ENCODE data around the gene DUOX1.
"Not testable (repeated sequence)": the region's sequence is repeated elsewhere in the genome, so short reads cannot be mapped to it uniquely, and the experiment has no call there.

The DUOX1 gene

GRCh38 chr15:45095661-45096060, 34.1 kb upstream of the DUOX1 start:
- TF ChIP-seq, protein P1, sequence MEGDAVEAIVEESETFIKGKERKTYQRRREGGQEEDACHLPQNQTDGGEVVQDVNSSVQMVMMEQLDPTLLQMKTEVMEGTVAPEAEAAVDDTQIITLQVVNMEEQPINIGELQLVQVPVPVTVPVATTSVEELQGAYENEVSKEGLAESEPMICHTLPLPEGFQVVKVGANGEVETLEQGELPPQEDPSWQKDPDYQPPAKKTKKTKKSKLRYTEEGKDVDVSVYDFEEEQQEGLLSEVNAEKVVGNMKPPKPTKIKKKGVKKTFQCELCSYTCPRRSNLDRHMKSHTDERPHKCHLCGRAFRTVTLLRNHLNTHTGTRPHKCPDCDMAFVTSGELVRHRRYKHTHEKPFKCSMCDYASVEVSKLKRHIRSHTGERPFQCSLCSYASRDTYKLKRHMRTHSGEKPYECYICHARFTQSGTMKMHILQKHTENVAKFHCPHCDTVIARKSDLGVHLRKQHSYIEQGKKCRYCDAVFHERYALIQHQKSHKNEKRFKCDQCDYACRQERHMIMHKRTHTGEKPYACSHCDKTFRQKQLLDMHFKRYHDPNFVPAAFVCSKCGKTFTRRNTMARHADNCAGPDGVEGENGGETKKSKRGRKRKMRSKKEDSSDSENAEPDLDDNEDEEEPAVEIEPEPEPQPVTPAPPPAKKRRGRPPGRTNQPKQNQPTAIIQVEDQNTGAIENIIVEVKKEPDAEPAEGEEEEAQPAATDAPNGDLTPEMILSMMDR (IDR thresholded peaks at IDR 0.05; ENCODE audit: control insufficient read depth, extremely low read depth, insufficient read depth): no peak
- H3K4me3 ChIP-seq (ENCODE audit: low read depth, low read length): no peak overlapping the region
- DNase-seq (ENCODE audit: low read depth): no peak

DNA sequence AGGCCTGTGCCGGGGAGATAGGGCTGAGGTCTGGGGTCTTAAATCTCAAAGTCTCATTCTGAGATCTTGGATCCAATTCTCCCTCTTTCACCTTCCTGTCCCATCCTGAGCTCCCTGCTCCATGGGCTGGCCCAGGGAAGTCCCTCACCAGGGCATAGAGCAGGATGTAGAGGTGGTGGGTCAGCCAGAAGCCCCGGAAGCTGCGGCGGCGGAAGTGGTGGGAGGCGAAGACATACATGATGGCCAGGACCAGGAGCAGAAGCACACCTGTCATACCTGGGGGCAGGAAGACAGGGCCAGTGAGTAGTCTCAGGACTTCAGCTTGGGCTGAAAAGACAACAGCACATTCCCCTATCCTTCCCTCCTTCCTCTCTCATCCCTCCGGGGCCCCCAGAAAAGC, 32.3 kb upstream of the DUOX1 start:
- no peak overlapping the region for H3K4me3 ChIP-seq (ENCODE audit: low read depth, low read length)
- TF ChIP-seq, protein P1 (IDR thresholded peaks at IDR 0.05; ENCODE audit: control insufficient read depth, extremely low read depth, insufficient read depth): no peak
- no peak for DNase-seq (ENCODE audit: low read depth)

- TF ChIP-seq, protein P1 (IDR thresholded peaks at IDR 0.05; ENCODE audit: control insufficient read depth, extremely low read depth, insufficient read depth): no peak
- H3K4me3 ChIP-seq (ENCODE audit: low read depth, low read length): no peak overlapping the region
- DNase-seq (ENCODE audit: low read depth): no peak
Observed at GRCh38 chr15:45099549-45100165, 30.1 kb upstream of the DUOX1 start.

- no peak overlapping the region for H3K4me3 ChIP-seq (ENCODE audit: low read depth, low read length)
- no peak for DNase-seq (ENCODE audit: low read depth)
- TF ChIP-seq, protein P1 (IDR thresholded peaks at IDR 0.05; ENCODE audit: control insufficient read depth, extremely low read depth, insufficient read depth): no peak
Observed at GRCh38 chr15:45100884-45101625, 28.7 kb upstream of the DUOX1 start.

DNA sequence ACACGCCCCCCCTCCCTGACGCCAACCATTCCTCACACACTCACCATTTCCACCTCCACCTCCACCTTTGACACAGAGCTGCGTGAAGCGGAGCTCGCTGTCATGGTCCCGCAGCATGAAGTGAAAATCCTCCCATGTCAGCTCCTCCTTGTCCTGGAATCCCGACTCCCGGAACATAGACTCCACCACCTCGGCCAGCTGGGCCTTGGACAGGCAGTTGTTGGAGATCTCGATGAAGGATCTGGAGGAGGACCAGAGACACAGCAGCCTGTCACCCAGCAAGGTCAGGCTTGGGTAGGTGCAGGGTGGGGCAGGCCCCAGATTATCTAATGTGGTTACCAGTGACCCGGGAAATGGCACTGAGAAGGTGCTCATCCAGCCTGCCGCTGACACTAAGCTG, 28.0 kb upstream of the DUOX1 start:
- no peak for DNase-seq (ENCODE audit: low read depth)
- TF ChIP-seq, protein P1 (IDR thresholded peaks at IDR 0.05; ENCODE audit: control insufficient read depth, extremely low read depth, insufficient read depth): no peak
- H3K4me3 ChIP-seq (ENCODE audit: low read depth, low read length): no peak overlapping the region

DNA sequence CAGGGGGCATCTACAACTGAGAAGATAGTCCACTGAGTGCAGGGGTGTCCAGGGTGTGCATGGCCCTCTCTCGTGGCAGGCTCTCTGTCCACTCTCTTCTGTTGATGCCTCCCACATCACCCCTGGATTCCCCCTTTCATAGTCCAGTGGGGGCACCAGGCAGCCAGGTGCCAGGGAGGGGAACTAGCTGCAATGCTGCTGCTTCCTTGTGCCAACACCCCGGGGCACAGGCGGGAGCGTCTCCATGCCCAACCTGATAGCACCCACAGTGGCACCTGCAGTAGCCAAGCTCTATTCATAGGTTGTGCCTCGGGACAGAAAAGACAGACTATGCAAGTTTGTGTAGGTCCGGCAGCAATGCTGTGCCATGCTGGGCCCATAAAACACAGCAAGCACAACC, 27.6 kb upstream of the DUOX1 start:
- TF ChIP-seq, protein P1 (IDR thresholded peaks at IDR 0.05; ENCODE audit: control insufficient read depth, extremely low read depth, insufficient read depth): no peak
- H3K4me3 ChIP-seq (ENCODE audit: low read depth, low read length): no peak overlapping the region
- DNase-seq (ENCODE audit: low read depth): no peak

DNA sequence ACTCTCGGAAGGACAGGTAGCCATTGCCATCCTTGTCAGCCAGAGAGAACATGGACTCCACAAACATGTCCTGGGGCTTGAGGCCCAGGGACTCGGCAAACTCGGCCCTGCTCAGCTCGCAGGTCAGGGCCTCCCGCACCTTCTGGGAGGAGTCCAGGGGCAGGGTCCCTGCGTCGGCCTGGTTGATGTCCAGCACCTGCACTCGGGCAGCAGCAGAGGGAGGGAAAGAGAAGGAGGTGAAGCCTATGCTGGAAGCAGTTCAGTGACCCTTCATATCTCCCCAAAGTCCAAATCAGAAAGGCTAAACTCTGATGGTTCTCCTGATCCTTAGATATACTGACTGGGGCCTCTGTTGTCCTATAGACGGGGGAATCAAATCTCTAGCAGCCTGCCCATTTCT, 25.6 kb upstream of the DUOX1 start:
- H3K4me3 ChIP-seq (ENCODE audit: low read depth, low read length); DNase-seq (ENCODE audit: low read depth): not testable (repeated sequence)

All from LNCaP clone FGC (cell line).